Chondrocyte (in vitro differentiated cells): ENCODE data around the gene NSD1. TPM values are rescaled to one million over a fixed set of nuclear protein-coding genes. Genes with fewer than 3 reads are reported as not detected.

ENCODE experiments used
- DNase-seq: peaks from one replicate; pipeline ENCODE4 v3.0.0; 2021; ENCODE audit warnings: mixed read lengths, low spot score
- H3K27ac Mint-ChIP-seq: one replicate; pipeline ENCODE4 v1.8.0; 2021; ENCODE audit warnings: mild to moderate bottlenecking, moderate library complexity, mixed read lengths; ENCODE audit not compliant: unreplicated experiment
- H3K27me3 Mint-ChIP-seq: 2 replicates; pipeline ENCODE4 v1.8.0; 2021; ENCODE audit warnings: low read depth, mixed read lengths
- H3K36me3 Mint-ChIP-seq: 2 replicates; pipeline ENCODE4 v1.8.0; 2021; ENCODE audit warnings: low read depth, mixed read lengths
- H3K4me1 Mint-ChIP-seq: 2 replicates; pipeline ENCODE4 v1.8.0; 2021; ENCODE audit warnings: low read depth, mild to moderate bottlenecking, mixed read lengths
- H3K4me3 Mint-ChIP-seq: one replicate; pipeline ENCODE4 v1.8.0; 2021; ENCODE audit warnings: mild to moderate bottlenecking, moderate library complexity, mixed read lengths; ENCODE audit not compliant: unreplicated experiment
- H3K9me3 Mint-ChIP-seq: 2 replicates; pipeline ENCODE4 v1.8.0; 2021; ENCODE audit warnings: low read depth, mixed read lengths
- total RNA-seq: library from RNA; stranded (reverse); gene quantifications from 3 replicates; pipeline ENCODE4 v1.2.1, GENCODE V29; 2021
- TF ChIP-seq, protein P1 (sequence below): fragments of 200-600 bp; sonication (generic); IDR thresholded peaks from 2 replicates; pipeline ENCODE4 v1.5.0; 2021; ENCODE audit warnings: antibody characterized with exemption, mild to moderate bottlenecking, moderate library complexity

NSD1 gene
- total RNA-seq, 1 donor from 2014 or later, result 67.3 TPM

DNA sequence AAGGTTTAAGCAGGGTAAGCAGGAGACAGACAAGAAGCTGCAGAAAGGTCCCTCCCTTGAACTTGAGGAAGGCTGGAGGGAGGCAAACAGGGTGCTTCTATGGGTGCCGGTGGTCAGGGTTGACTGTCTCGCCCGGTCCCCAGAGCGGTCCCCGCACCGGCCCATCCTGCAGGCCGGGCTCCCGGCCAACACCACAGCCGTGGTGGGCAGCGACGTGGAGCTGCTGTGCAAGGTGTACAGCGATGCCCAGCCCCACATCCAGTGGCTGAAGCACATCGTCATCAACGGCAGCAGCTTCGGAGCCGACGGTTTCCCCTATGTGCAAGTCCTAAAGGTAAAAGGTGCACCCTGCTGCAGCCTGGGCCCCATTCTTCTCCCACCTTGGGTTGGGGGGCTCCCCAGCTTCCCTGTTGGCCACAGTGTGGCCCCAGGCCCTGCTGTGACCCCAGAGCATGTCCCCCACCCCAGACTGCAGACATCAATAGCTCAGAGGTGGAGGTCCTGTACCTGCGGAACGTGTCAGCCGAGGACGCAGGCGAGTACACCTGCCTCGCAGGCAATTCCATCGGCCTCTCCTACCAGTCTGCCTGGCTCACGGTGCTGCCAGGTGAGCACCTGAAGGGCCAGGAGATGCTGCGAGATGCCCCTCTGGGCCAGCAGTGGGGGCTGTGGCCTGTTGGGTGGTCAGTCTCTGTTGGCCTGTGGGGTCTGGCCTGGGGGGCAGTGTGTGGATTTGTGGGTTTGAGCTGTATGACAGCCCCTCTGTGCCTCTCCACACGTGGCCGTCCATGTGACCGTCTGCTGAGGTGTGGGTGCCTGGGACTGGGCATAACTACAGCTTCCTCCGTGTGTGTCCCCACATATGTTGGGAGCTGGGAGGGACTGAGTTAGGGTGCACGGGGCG, 41.1 kb upstream of the NSD1 start:
- DNase-seq, result no peak
- peaks cover 2% of the 10 kb centered on the region for H3K36me3 Mint-ChIP-seq

DNA sequence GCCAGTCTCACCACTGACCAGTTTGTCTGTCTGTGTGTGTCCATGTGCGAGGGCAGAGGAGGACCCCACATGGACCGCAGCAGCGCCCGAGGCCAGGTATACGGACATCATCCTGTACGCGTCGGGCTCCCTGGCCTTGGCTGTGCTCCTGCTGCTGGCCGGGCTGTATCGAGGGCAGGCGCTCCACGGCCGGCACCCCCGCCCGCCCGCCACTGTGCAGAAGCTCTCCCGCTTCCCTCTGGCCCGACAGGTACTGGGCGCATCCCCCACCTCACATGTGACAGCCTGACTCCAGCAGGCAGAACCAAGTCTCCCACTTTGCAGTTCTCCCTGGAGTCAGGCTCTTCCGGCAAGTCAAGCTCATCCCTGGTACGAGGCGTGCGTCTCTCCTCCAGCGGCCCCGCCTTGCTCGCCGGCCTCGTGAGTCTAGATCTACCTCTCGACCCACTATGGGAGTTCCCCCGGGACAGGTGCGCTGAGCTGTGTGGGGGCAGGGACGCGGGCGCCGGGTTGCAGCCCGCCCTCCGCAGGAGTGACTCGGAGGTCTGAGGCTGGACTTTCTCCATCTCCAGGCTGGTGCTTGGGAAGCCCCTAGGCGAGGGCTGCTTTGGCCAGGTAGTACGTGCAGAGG, 40.4 kb upstream of the NSD1 start:
- Mint-ChIP-seq H3K36me3 (no peaks in the 10 kb centered on the region), H3K27me3 (peaks cover 1% of the 10 kb centered on the region), H3K9me3 (no peaks in the 10 kb centered on the region), H3K4me1 (peaks cover 13% of the 10 kb centered on the region), H3K4me3 (no peak overlapping the region), H3K27ac (no peak overlapping the region)
- DNase-seq, result no peak
- TF ChIP-seq, protein P1, sequence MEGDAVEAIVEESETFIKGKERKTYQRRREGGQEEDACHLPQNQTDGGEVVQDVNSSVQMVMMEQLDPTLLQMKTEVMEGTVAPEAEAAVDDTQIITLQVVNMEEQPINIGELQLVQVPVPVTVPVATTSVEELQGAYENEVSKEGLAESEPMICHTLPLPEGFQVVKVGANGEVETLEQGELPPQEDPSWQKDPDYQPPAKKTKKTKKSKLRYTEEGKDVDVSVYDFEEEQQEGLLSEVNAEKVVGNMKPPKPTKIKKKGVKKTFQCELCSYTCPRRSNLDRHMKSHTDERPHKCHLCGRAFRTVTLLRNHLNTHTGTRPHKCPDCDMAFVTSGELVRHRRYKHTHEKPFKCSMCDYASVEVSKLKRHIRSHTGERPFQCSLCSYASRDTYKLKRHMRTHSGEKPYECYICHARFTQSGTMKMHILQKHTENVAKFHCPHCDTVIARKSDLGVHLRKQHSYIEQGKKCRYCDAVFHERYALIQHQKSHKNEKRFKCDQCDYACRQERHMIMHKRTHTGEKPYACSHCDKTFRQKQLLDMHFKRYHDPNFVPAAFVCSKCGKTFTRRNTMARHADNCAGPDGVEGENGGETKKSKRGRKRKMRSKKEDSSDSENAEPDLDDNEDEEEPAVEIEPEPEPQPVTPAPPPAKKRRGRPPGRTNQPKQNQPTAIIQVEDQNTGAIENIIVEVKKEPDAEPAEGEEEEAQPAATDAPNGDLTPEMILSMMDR, result no peak

More for the DNA sequence above, 41.1 kb upstream of the NSD1 start:
- TF ChIP-seq, protein P1, result no peak
- Mint-ChIP-seq H3K4me1 (peaks cover 16% of the 10 kb centered on the region), H3K9me3 (no peaks in the 10 kb centered on the region), H3K27ac (no peak overlapping the region), H3K4me3 (no peak overlapping the region), H3K27me3 (peaks cover 4% of the 10 kb centered on the region)

DNA sequence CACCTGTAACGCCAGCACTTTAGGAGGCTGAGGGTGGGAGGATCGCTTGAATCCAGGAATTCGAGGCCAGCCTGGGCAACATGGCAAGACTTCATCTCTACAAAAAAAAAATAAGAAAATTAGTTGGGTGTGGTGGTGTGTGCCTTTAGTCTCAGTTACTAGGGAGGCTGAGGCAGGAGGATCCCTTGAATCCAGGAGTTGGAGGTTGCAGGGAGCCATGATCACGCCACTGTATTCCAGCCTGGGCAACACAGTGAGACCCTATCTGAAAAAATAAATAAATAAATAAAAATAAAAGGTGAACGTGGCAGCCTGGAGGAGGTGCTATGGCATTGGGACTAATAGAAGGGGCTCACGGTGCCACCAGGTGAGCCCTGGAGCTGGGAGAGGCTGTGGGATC, 39.8 kb upstream of the NSD1 start:
- H3K4me1 Mint-ChIP-seq, result peaks cover 16% of the 10 kb centered on the region
- no peaks in the 10 kb centered on the region for H3K36me3 Mint-ChIP-seq
- DNase-seq, result no peak
- H3K27ac Mint-ChIP-seq, result no peak overlapping the region
- TF ChIP-seq, protein P1, result no peak
- no peaks in the 10 kb centered on the region for H3K9me3 Mint-ChIP-seq
- H3K4me3 Mint-ChIP-seq, result no peak overlapping the region
- H3K27me3 Mint-ChIP-seq, result no peaks in the 10 kb centered on the region

DNA sequence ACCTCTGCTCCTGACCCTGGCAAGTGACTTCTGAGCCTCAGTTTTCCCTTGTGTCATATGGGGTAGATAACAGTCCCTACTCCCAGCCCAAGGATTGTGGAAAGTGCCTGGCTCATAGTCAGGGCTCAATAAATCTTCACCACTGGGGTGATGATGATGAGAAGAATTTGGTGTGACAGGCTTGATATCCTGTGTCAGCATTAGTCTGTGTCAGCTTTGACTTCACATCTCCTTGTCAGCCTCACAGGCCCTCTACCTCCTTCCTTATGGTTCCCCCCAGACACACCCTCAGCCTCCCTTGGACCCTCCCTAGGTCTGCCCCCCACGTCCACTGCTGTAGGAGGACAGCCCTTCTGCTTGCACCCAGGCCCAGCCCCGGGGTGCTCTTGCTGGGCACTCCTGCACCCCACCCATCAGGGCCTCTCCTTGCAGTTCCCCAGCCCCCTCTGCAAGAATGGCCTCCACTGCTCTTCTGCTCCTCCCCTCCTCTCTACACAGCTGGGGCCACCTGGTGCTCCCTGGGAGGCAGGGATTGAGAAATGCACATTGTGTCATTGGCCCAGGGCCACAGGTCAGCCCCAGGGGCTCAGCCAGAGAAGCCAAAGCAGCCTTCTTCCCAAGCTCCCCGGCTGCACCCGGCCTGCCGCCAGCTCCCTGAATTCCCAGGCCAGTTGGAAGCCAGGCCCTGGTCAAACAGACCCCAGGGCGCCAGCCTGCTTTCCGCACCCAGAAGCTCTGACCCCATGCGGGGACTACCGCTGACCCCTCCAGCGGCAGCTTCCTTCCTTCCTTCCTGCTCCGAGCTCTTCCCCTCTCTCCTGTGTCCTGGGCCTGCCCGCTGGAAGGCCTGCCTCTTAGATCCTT, 39.1 kb upstream of the NSD1 start:
- H3K4me3 Mint-ChIP-seq, result no peak overlapping the region
- no peak overlapping the region for H3K27ac Mint-ChIP-seq
- H3K4me1 Mint-ChIP-seq, result peaks cover 15% of the 10 kb centered on the region
- no peaks in the 10 kb centered on the region for H3K27me3 Mint-ChIP-seq
- H3K9me3 Mint-ChIP-seq, result no peaks in the 10 kb centered on the region
- TF ChIP-seq, protein P1, result no peak
- no peaks in the 10 kb centered on the region for H3K36me3 Mint-ChIP-seq
- DNase-seq, result no peak
